Suprapubic skin (tissue), 3 donors: Measurements from ENCODE around the gene LARP4B.

ENCODE experiments used
- POLR2A ChIP-seq, 2 donors: fragments of 450-650 bp; IDR thresholded peaks; one replicate each; pipeline ENCODE4 v1.6.1; 2017; ENCODE audit warnings: antibody characterized with exemption in 2 of 2, mild to moderate bottlenecking in 2 of 2, moderate library complexity in 2 of 2
- TF ChIP-seq, protein P1 (sequence below), 2 donors: fragments of 200-600 bp in 1 of 2; fragments of 450-650 bp in 1 of 2; sonication (generic) in 1 of 2; IDR thresholded peaks; one replicate each; pipeline ENCODE4 v1.5.1; 2016 to 2019; ENCODE audit warnings: antibody characterized with exemption in 2 of 2, mild to moderate bottlenecking in 1 of 2, moderate library complexity in 1 of 2

DNA sequence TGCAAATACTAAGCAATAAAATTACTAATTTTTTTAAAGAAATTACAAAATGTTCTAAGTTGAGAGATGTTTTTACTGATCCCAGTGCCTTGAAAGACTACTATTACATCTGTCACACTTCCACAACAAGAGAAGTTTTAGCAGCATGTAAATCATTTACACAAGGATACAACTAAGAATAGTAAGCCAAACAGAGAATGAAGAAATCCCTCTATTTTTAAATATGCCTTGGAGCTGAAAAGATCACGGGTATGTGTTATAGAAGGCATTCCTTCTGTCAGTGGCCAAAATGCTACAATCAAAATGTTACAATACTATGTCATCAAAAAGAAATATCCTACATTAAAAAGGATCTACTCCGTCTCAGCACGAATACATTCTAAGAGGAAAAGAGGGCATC is 52.6 kb downstream of the LARP4B start:
- TF ChIP-seq POLR2A (IDR thresholded peaks at IDR 0.05) = no peak
- TF ChIP-seq, protein P1, sequence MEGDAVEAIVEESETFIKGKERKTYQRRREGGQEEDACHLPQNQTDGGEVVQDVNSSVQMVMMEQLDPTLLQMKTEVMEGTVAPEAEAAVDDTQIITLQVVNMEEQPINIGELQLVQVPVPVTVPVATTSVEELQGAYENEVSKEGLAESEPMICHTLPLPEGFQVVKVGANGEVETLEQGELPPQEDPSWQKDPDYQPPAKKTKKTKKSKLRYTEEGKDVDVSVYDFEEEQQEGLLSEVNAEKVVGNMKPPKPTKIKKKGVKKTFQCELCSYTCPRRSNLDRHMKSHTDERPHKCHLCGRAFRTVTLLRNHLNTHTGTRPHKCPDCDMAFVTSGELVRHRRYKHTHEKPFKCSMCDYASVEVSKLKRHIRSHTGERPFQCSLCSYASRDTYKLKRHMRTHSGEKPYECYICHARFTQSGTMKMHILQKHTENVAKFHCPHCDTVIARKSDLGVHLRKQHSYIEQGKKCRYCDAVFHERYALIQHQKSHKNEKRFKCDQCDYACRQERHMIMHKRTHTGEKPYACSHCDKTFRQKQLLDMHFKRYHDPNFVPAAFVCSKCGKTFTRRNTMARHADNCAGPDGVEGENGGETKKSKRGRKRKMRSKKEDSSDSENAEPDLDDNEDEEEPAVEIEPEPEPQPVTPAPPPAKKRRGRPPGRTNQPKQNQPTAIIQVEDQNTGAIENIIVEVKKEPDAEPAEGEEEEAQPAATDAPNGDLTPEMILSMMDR (IDR thresholded peaks at IDR 0.05) = no peak
